Measurements from ENCODE around the gene BLCAP. TPM values are rescaled to one million over a fixed set of nuclear protein-coding genes. Genes with fewer than 3 reads are reported as not detected.

BLCAP gene
- polyA plus RNA-seq, 4 donors: 57.3 to 80.9 (median 65.8) TPM

DNA sequence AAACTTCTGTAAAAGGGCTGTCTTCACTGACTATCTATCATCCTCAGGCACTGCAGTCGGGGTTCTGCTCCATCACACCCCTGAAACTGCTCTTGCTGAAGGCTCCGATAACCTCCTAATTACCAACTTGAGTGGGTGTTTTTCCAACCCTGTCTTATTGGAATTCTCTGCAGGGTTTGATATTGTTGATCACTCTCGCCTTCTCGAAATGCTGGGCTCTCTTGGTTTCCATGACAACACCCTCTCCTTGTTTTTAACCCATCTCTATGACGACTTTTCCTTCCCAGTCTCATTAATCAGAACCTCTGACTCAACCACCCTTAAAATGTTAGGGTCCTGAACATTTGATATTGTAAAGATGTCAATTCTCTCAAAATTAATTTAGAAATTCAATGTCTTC is 46.1 kb downstream of the BLCAP start:
- Histone ChIP-seq H3K27me3 (ENCODE audit: control insufficient read depth in 3 of 3, insufficient read depth in 3 of 3, low read length in 3 of 3) (no peaks in the 10 kb centered on the region), H3K4me3 (ENCODE audit: low read depth in 1 of 3, low read length in 3 of 3) (no peak overlapping the region), H3K36me3 (ENCODE audit: control insufficient read depth in 3 of 3, insufficient read depth in 2 of 3, low read depth in 1 of 3, low read length in 3 of 3) (no peaks in the 10 kb centered on the region), H3K27ac (ENCODE audit: low read depth in 1 of 3, low read length in 2 of 3) (no peak overlapping the region), H3K9me3 (ENCODE audit: control insufficient read depth in 2 of 2, insufficient read depth in 1 of 2, low read depth in 1 of 2, low read length in 1 of 2) (no peaks in the 10 kb centered on the region), H3K4me1 (ENCODE audit: control insufficient read depth in 3 of 3, insufficient read depth in 2 of 3, low read depth in 1 of 3, low read length in 2 of 3) (no peaks in the 10 kb centered on the region)
- no peak for FAIRE-seq
- DNase-seq: no peak
- 75 to 89% (median 85%) methylated on average over 5 of the region's 5 CpGs for WGBS, 3 donors

DNA sequence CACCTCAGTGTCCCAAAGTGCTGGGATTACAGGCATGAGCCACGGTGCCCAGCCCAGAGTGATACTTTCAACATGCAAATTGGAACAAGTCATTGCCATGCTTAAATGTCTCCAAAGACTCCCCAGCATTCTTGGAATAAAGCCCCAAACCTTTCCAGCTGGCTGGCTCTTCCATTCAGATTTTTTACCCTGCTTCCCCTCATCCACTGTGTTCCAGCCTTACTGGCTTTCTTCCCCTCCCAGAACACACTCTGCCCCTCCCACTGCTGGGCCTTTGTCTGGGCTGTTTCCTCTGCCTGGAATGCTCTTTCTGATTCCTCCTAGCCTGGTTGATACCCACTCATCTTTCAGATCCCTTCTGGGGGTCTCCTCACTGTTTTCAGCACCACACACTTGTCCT is 46.8 kb downstream of the BLCAP start:
- Histone ChIP-seq H3K27ac (ENCODE audit: low read depth in 1 of 3, low read length in 2 of 3) (no peak overlapping the region), H3K36me3 (ENCODE audit: control insufficient read depth in 3 of 3, insufficient read depth in 2 of 3, low read depth in 1 of 3, low read length in 3 of 3) (no peaks in the 10 kb centered on the region)
- 65 to 80% (median 73%) methylated on average over 1 of the region's 1 CpG for WGBS, 3 donors

DNA sequence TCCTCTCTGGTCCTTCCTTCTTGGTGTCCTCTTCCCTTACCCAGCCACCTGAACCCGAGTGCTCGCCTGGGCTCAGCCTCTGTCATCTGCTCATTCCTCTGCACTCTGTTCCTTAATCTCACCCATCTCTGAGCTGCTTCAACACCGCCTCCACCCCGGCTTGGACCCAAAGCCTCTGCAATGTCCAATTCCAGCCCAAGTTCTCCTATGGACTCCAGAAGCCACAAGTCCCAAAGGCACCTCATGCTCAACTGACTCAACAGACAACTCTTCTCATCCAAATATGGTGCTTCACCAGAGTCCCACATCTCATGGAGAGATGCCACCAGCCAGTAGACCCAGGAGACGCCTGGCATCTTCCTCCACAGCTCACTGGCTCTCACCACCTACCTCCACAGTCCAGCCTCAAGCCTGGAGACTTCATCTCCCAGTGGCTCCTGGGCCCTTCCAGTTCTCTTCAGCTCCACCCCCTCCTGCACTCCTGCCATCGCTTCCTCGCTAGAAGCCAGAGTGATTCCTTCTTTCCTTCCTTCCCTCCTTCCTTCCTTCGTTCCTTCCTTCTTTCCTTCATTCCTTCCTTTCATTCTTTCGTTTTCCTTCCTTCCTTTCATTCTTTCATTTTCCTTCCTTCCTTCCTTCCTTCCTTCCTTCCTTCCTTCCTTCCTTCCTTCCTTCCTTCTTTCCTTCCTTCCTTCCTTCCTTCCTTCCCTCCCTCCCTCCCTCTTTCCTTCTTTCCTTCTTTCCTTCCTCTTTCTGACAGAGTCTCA is 47.6 kb downstream of the BLCAP start:
- no peak overlapping the region for H3K4me3 ChIP-seq (ENCODE audit: low read depth in 1 of 3, low read length in 3 of 3)

More for the DNA sequence above, 46.8 kb downstream of the BLCAP start:
- DNase-seq (no peak), FAIRE-seq (no peak)
- Histone ChIP-seq H3K27me3 (ENCODE audit: control insufficient read depth in 3 of 3, insufficient read depth in 3 of 3, low read length in 3 of 3) (no peaks in the 10 kb centered on the region), H3K4me3 (ENCODE audit: low read depth in 1 of 3, low read length in 3 of 3) (no peak overlapping the region), H3K9me3 (ENCODE audit: control insufficient read depth in 2 of 2, insufficient read depth in 1 of 2, low read depth in 1 of 2, low read length in 1 of 2) (no peaks in the 10 kb centered on the region), H3K4me1 (ENCODE audit: control insufficient read depth in 3 of 3, insufficient read depth in 2 of 3, low read depth in 1 of 3, low read length in 2 of 3) (no peaks in the 10 kb centered on the region)

DNA sequence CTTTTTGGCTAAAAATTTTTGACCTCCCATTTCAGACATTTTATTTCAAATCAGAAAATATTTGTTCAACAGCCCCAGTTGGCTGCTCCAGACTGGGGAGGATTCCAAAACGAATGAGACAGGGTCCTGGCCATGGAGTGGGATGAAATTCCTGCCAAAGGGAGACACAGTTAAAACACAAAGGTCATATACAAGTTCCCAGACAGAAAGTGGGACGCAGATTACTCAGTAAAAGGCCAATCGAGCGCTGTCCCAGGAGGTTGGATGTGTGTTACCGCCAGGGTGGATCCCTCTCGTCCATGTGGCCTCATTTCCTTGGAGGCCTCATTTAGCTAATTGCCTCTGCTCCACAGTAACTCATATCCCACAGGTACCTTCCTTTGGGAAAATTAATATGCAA is 48.4 kb downstream of the BLCAP start:
- no peaks in the 10 kb centered on the region for H3K27me3 ChIP-seq (ENCODE audit: control insufficient read depth in 3 of 3, insufficient read depth in 3 of 3, low read length in 3 of 3)
- H3K9me3 ChIP-seq (ENCODE audit: control insufficient read depth in 2 of 2, insufficient read depth in 1 of 2, low read depth in 1 of 2, low read length in 1 of 2): peaks cover 0 to 5% of the 10 kb centered on the region in 2 donors
- 63 to 80% (median 73%) methylated on average over 6 of the region's 6 CpGs for WGBS, 3 donors
- no peaks in the 10 kb centered on the region for H3K36me3 ChIP-seq (ENCODE audit: control insufficient read depth in 3 of 3, insufficient read depth in 2 of 3, low read depth in 1 of 3, low read length in 3 of 3)
- no peak overlapping the region for H3K27ac ChIP-seq (ENCODE audit: low read depth in 1 of 3, low read length in 2 of 3)
- DNase-seq (no peak), FAIRE-seq (no peak)
- no peaks in the 10 kb centered on the region for H3K4me1 ChIP-seq (ENCODE audit: control insufficient read depth in 3 of 3, insufficient read depth in 2 of 3, low read depth in 1 of 3, low read length in 2 of 3)
- H3K4me3 ChIP-seq (ENCODE audit: low read depth in 1 of 3, low read length in 3 of 3): no peak overlapping the region

More for the DNA sequence above, 47.6 kb downstream of the BLCAP start:
- no peak for DNase-seq
- Histone ChIP-seq H3K4me1 (ENCODE audit: control insufficient read depth in 3 of 3, insufficient read depth in 2 of 3, low read depth in 1 of 3, low read length in 2 of 3) (no peaks in the 10 kb centered on the region), H3K27me3 (ENCODE audit: control insufficient read depth in 3 of 3, insufficient read depth in 3 of 3, low read length in 3 of 3) (no peaks in the 10 kb centered on the region), H3K27ac (ENCODE audit: low read depth in 1 of 3, low read length in 2 of 3) (no peak overlapping the region), H3K9me3 (ENCODE audit: control insufficient read depth in 2 of 2, insufficient read depth in 1 of 2, low read depth in 1 of 2, low read length in 1 of 2) (peaks cover 0 to 5% of the 10 kb centered on the region in 2 donors), H3K36me3 (ENCODE audit: control insufficient read depth in 3 of 3, insufficient read depth in 2 of 3, low read depth in 1 of 3, low read length in 3 of 3) (no peaks in the 10 kb centered on the region)
- FAIRE-seq: no peak
- 86 to 92% (median 88%) methylated on average over 9 of the region's 9 CpGs for WGBS, 3 donors

DNA sequence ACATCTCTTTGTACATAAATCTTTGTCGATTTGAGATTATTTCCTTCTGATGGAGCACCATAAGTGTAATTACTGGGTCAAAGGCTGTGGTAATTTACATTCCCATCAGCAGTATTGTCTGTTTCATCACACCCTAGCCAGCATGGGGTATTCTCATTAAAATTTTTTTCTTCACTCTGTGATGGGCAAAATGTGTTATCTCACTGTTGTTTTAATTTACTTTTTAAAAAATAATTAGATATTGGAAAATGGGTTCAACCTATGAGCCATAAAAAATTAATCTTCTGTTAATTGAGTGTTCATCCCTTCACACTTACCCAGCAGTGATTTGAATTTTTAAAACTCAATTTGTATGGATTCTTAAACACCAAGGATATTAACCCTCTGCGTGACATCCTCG is 50.6 kb downstream of the BLCAP start:
- H3K36me3 ChIP-seq (ENCODE audit: control insufficient read depth in 3 of 3, insufficient read depth in 2 of 3, low read depth in 1 of 3, low read length in 3 of 3): no peaks in the 10 kb centered on the region
- H3K4me1 ChIP-seq (ENCODE audit: control insufficient read depth in 3 of 3, insufficient read depth in 2 of 3, low read depth in 1 of 3, low read length in 2 of 3): no peaks in the 10 kb centered on the region
- peaks cover 0 to 5% of the 10 kb centered on the region in 2 donors for H3K9me3 ChIP-seq (ENCODE audit: control insufficient read depth in 2 of 2, insufficient read depth in 1 of 2, low read depth in 1 of 2, low read length in 1 of 2)
- DNase-seq (no peak), FAIRE-seq (no peak)
- H3K27ac ChIP-seq (ENCODE audit: low read depth in 1 of 3, low read length in 2 of 3): no peak overlapping the region
- H3K4me3 ChIP-seq (ENCODE audit: low read depth in 1 of 3, low read length in 3 of 3): no peak overlapping the region
- 45 to 56% (median 56%) methylated on average over 3 of the region's 3 CpGs for WGBS, 3 donors
- H3K27me3 ChIP-seq (ENCODE audit: control insufficient read depth in 3 of 3, insufficient read depth in 3 of 3, low read length in 3 of 3): no peaks in the 10 kb centered on the region

DNA sequence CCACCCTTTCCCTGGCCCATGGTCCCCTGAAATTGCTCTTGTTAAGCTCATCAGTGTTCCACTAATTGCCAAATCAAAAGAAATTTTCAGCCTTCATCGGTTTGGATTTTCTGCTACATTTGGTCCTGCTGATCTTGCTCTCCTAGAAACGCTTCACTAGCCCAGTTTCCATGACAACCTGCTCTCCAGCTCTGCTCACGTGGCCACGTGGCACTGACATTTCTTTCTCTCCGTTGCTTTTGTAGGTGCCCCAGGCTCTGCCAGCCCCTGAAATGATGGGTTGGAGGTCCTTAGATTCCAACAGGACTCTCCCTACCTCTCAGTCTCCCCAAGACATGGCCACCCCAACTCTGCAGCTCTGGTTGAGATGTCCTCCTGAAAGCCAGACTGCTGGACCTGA is 52.4 kb downstream of the BLCAP start:
- Histone ChIP-seq H3K4me3 (ENCODE audit: low read depth in 1 of 3, low read length in 3 of 3) (no peak overlapping the region), H3K9me3 (ENCODE audit: control insufficient read depth in 2 of 2, insufficient read depth in 1 of 2, low read depth in 1 of 2, low read length in 1 of 2) (peaks cover 0 to 5% of the 10 kb centered on the region in 2 donors), H3K27ac (ENCODE audit: low read depth in 1 of 3, low read length in 2 of 3) (no peak overlapping the region), H3K4me1 (ENCODE audit: control insufficient read depth in 3 of 3, insufficient read depth in 2 of 3, low read depth in 1 of 3, low read length in 2 of 3) (no peaks in the 10 kb centered on the region), H3K27me3 (ENCODE audit: control insufficient read depth in 3 of 3, insufficient read depth in 3 of 3, low read length in 3 of 3) (no peaks in the 10 kb centered on the region), H3K36me3 (ENCODE audit: control insufficient read depth in 3 of 3, insufficient read depth in 2 of 3, low read depth in 1 of 3, low read length in 3 of 3) (no peaks in the 10 kb centered on the region)
- DNase-seq (no peak), FAIRE-seq (no peak)
- 73 to 75% (median 75%) methylated on average over 5 of the region's 5 CpGs for WGBS, 3 donors

DNA sequence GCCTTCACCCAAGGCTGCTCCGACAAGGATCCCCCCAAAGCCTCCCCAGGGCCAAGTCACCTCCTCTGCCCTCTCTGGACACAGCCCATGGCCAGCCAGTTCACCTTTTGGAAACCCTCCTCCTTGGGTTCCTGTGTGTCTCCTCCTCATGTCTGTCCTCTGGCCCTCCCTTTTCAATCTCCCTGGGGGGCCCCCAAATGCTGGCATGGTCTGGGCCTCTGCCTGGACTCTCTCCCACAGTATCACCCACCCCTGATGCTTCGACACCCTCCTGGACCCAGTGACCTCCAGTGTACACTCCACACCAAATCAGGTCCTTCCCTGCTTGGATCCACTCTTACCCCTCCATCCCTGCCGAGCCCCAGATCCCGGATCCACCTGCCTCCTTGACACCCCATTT is 53.3 kb downstream of the BLCAP start:
- no peak for FAIRE-seq
- Histone ChIP-seq H3K36me3 (ENCODE audit: control insufficient read depth in 3 of 3, insufficient read depth in 2 of 3, low read depth in 1 of 3, low read length in 3 of 3) (no peaks in the 10 kb centered on the region), H3K27me3 (ENCODE audit: control insufficient read depth in 3 of 3, insufficient read depth in 3 of 3, low read length in 3 of 3) (no peaks in the 10 kb centered on the region), H3K4me3 (ENCODE audit: low read depth in 1 of 3, low read length in 3 of 3) (no peak overlapping the region), H3K27ac (ENCODE audit: low read depth in 1 of 3, low read length in 2 of 3) (no peak overlapping the region), H3K9me3 (ENCODE audit: control insufficient read depth in 2 of 2, insufficient read depth in 1 of 2, low read depth in 1 of 2, low read length in 1 of 2) (peaks cover 0 to 5% of the 10 kb centered on the region in 2 donors), H3K4me1 (ENCODE audit: control insufficient read depth in 3 of 3, insufficient read depth in 2 of 3, low read depth in 1 of 3, low read length in 2 of 3) (no peaks in the 10 kb centered on the region)
- 71 to 79% (median 72%) methylated on average over 4 of the region's 4 CpGs for WGBS, 3 donors
- DNase-seq: no peak

DNA sequence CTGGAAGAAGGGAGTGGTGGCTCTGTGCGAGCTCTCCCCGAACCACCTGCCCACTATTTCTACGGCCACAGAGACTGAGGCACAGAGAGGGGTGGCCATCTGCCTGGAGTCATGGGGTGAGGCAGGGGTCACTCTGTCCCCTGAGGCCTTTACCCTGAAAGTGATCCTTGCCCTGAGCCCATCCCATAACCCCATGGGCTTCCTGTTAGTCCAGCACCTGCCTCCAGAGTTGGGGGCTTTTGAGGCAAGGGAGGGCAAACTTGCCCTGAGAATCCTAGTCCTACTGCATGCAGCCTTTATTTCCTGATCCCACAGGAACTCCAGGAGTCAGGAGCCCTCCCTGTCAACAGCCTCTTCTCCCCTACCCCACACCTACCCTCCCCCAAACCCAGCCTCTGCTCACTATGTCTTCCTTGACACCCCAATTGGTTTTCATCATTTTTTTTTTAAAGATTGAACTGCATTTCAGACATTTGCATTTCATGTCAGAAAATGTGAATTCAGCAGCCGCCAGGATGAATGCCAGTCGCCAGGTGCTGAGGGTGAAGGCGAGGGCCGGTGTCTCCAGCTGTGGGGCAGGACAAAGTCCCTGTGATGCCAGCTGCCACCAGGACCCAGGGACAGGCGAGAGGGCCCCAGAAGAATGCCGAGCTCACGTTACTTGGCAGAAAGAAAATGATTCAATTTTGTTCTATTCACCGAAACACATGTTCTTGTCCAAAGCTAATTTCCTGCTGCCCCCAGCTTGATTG is 54.3 kb downstream of the BLCAP start:
- no peak for FAIRE-seq

More for the DNA sequence above, 54.3 kb downstream of the BLCAP start:
- WGBS, 3 donors: 45 to 76% (median 60%) methylated on average over 11 of the region's 11 CpGs
- DNase-seq: no peak
- H3K27ac ChIP-seq (ENCODE audit: low read depth in 1 of 3, low read length in 2 of 3): no peak overlapping the region
- peaks cover 0 to 5% of the 10 kb centered on the region in 2 donors for H3K9me3 ChIP-seq (ENCODE audit: control insufficient read depth in 2 of 2, insufficient read depth in 1 of 2, low read depth in 1 of 2, low read length in 1 of 2)
- no peaks in the 10 kb centered on the region for H3K36me3 ChIP-seq (ENCODE audit: control insufficient read depth in 3 of 3, insufficient read depth in 2 of 3, low read depth in 1 of 3, low read length in 3 of 3)
- no peaks in the 10 kb centered on the region for H3K4me1 ChIP-seq (ENCODE audit: control insufficient read depth in 3 of 3, insufficient read depth in 2 of 3, low read depth in 1 of 3, low read length in 2 of 3)
- H3K27me3 ChIP-seq (ENCODE audit: control insufficient read depth in 3 of 3, insufficient read depth in 3 of 3, low read length in 3 of 3): no peaks in the 10 kb centered on the region
- no peak overlapping the region for H3K4me3 ChIP-seq (ENCODE audit: low read depth in 1 of 3, low read length in 3 of 3)
